Measurements from ENCODE around the gene VDAC1.

DNA sequence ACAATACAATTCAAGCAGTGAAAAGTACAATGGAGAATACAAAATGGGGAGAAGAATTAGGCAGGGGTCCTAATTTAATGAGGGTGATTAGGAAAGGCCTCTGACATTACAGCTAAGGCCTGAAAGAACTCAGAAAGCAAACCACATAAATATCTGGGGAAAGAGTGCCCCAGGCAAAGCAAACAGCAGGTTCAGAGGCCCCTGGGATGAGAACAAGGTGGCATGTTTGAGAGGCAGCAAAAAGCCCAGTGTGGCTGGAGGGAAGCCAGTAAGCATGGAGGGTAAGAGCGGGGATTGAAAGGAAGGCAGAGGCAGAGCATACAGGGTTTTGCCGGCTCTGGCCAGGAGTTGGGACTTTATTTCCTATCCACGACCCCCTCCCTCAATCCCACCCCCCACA lies 33.4 kb upstream of the VDAC1 start:
- TF ChIP-seq EZH2phosphoT487 (IDR thresholded peaks at IDR 0.05; ENCODE audit: low read depth, severe bottlenecking, unreplicated experiment) = no peak
- TF ChIP-seq CTCF (IDR thresholded peaks at IDR 0.05; ENCODE audit: poor library complexity) = no peak
- no peak for TF ChIP-seq EZH2 (IDR thresholded peaks at IDR 0.05; ENCODE audit: borderline replicate concordance)
